Type B pancreatic cell (in vitro differentiated cells): ENCODE measurements around the gene KLHL22. TPM values are rescaled to one million over a fixed set of nuclear protein-coding genes. Genes with fewer than 3 reads are reported as not detected.
A peak's percentile ranks its signal among the peaks of the same experiment; 100 is the strongest.

Experiments
- DNase-seq: peaks from one replicate; pipeline ENCODE4 v3.0.0; 2021; ENCODE audit warnings: mixed read lengths; ENCODE audit not compliant: unreplicated experiment; ENCODE audit errors: extremely low spot score
- H3K27ac Mint-ChIP-seq: 2 replicates; pipeline ENCODE4 v1.8.0; 2021; ENCODE audit warnings: mild to moderate bottlenecking, mixed read lengths
- H3K27me3 Mint-ChIP-seq: 2 replicates; pipeline ENCODE4 v1.8.0; 2021; ENCODE audit warnings: mixed read lengths
- H3K36me3 Mint-ChIP-seq: 2 replicates; pipeline ENCODE4 v1.8.0; 2021; ENCODE audit warnings: mixed read lengths
- H3K4me1 Mint-ChIP-seq: one replicate; pipeline ENCODE4 v1.8.0; 2021; ENCODE audit warnings: mixed read lengths; ENCODE audit not compliant: unreplicated experiment
- H3K4me3 Mint-ChIP-seq: 2 replicates; pipeline ENCODE4 v1.8.0; 2021; ENCODE audit warnings: mild to moderate bottlenecking, mixed read lengths
- H3K9me3 Mint-ChIP-seq: 2 replicates; pipeline ENCODE4 v1.8.0; 2021; ENCODE audit warnings: mixed read lengths
- total RNA-seq: library from RNA; stranded (reverse); gene quantifications from 2 replicates; pipeline ENCODE4 v1.2.1, GENCODE V29; 2021; ENCODE audit warnings: low replicate concordance
- TF ChIP-seq, protein P1 (sequence below): fragments of 200-600 bp; sonication (generic); conservative IDR thresholded peaks from 2 replicates; pipeline ENCODE4 v1.5.0; 2021; ENCODE audit warnings: antibody characterized with exemption, mild to moderate bottlenecking

Gene KLHL22
- total RNA-seq, 1 donor from 2014 or later, result 38.8 TPM

DNA sequence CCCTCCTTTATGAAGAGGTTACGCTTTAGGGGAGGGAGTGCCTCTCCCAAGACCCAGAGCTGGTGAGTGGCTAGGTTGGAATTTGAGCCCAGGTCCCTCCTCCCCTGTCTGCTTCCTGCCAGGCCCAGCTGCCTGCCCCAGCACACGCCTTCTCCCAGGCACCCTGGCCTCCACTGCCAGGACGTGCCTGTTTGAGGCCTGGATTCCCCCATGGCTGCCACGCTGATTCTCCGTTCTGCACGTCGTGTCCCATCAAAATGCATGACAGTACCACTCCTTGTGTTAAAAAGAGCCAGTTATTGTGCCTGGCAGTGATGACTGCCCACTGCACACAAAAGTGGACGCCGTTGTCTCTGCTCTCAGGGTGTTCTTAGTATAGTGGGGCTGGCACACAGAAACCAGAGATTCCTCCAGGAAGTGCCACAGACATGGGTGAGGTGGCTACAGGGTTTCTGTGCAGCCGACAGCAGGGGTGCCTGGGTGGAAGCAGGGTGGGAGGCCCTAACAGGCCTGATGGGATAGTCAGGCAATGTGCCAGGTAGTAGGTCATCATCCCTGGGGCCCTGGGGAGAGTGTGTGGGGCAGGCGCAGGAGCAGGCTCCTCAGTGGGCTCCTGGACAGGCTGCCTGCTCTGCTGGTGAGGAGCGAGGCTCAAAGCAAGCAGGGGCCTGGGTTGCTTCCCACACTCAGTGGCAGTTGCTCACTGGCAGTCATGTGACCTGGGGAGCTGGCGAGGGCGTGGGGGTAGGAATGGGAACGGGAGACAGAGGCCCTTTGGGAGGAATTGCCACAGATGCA, 36.0 kb upstream of the KLHL22 start:
- Mint-ChIP-seq H3K27me3 (no peaks in the 10 kb centered on the region), H3K36me3 (peaks cover 10% of the 10 kb centered on the region), H3K4me3 (peak overlapping the region; percentile 55), H3K4me1 (peaks cover 42% of the 10 kb centered on the region), H3K27ac (peak overlapping the region; percentile 98), H3K9me3 (no peaks in the 10 kb centered on the region)
- no peak for DNase-seq
- TF ChIP-seq, protein P1, sequence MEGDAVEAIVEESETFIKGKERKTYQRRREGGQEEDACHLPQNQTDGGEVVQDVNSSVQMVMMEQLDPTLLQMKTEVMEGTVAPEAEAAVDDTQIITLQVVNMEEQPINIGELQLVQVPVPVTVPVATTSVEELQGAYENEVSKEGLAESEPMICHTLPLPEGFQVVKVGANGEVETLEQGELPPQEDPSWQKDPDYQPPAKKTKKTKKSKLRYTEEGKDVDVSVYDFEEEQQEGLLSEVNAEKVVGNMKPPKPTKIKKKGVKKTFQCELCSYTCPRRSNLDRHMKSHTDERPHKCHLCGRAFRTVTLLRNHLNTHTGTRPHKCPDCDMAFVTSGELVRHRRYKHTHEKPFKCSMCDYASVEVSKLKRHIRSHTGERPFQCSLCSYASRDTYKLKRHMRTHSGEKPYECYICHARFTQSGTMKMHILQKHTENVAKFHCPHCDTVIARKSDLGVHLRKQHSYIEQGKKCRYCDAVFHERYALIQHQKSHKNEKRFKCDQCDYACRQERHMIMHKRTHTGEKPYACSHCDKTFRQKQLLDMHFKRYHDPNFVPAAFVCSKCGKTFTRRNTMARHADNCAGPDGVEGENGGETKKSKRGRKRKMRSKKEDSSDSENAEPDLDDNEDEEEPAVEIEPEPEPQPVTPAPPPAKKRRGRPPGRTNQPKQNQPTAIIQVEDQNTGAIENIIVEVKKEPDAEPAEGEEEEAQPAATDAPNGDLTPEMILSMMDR, result no peak

DNA sequence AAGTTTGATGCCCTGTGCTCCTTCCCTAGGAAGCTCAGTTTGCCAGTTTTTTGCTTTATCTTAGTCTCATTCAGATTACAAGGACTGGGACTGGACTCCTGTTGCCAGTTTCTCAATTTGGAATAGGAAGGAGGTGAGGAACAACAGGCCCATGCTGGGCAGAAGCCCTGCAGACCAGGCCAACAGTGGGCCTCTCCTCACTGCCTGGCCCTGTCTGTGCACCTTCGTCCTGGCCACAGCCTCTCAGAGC, 35.5 kb upstream of the KLHL22 start:
- Mint-ChIP-seq H3K9me3 (no peaks in the 10 kb centered on the region), H3K4me1 (peaks cover 43% of the 10 kb centered on the region), H3K36me3 (peaks cover 14% of the 10 kb centered on the region), H3K4me3 (peak overlapping the region; percentile 55), H3K27me3 (no peaks in the 10 kb centered on the region), H3K27ac (peak overlapping the region; percentile 98)
- TF ChIP-seq, protein P1, result no peak
- no peak for DNase-seq

DNA sequence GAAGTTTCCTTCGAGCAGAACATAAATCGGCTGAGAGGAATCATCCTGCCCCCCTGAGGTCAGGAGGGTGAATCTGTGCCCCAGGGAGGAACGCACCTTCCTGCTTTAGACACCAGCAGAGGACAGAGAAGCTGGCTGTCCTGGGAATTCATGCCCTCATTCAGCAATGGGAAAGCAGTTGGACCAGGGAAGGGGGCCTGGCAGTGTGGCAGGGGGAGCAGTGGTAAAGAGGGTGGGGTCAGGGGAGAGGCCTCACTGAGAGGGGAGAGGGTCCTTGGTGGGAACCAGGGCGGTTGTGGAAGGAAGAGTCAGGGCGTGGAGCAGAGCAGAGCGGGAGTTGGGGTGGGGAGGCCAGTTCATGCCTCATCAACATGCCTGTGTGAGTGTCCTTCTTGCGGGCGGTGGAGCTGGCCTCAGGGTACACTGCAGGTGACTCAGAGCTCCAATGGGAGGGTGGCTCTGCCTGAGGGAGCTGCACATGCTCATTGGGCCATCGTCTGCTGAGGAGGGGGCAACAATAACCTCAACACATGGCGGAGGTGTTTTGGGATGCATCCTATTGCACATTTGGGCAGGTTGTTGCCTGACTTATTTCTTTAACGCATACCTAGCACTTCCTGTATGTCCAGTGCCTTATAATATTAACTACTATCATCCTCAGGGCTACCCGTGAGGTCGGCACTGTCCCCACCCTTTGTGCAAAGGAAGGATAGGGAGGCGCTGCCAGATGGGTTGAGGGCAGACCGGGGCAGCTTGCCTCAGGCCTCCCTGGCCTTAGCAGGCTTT, 35.0 kb upstream of the KLHL22 start:
- Mint-ChIP-seq H3K4me1 (peaks cover 43% of the 10 kb centered on the region), H3K9me3 (no peaks in the 10 kb centered on the region), H3K4me3 (peak overlapping the region; percentile 43), H3K27ac (peak overlapping the region; percentile 98), H3K36me3 (peaks cover 14% of the 10 kb centered on the region), H3K27me3 (no peaks in the 10 kb centered on the region)
- TF ChIP-seq, protein P1, result no peak
- no peak for DNase-seq

DNA sequence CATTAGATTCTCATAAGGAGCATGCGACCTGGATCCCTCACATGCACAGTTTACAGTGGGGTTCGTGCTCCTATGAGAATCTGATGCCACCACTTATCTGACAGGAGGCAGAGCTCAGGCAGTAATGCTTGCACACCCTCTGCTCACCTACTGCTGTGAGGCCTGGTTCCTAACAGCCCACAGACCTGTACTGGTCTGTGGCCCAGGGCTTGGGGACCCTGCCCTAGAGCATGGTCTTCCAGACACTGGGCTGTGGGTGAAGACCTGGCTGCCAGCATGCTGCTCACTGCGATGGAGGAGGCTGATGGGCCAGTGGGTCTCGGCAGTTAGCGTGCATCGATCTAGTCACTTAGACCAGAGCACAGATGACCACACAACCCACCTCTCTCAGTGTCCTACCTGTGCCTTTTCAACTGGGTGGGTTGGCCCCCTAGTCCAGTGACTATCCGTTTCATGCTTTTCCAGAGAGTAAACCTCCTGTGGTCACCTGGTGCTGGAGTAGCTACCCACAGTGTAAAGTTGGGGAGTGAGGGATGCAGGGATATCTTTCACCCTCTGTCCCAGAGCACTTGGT, 32.9 kb upstream of the KLHL22 start:
- Mint-ChIP-seq H3K27me3 (no peaks in the 10 kb centered on the region), H3K36me3 (peaks cover 14% of the 10 kb centered on the region), H3K27ac (no peak overlapping the region), H3K9me3 (no peaks in the 10 kb centered on the region), H3K4me1 (peaks cover 51% of the 10 kb centered on the region), H3K4me3 (no peak overlapping the region)
- TF ChIP-seq, protein P1, result no peak
- no peak for DNase-seq

DNA sequence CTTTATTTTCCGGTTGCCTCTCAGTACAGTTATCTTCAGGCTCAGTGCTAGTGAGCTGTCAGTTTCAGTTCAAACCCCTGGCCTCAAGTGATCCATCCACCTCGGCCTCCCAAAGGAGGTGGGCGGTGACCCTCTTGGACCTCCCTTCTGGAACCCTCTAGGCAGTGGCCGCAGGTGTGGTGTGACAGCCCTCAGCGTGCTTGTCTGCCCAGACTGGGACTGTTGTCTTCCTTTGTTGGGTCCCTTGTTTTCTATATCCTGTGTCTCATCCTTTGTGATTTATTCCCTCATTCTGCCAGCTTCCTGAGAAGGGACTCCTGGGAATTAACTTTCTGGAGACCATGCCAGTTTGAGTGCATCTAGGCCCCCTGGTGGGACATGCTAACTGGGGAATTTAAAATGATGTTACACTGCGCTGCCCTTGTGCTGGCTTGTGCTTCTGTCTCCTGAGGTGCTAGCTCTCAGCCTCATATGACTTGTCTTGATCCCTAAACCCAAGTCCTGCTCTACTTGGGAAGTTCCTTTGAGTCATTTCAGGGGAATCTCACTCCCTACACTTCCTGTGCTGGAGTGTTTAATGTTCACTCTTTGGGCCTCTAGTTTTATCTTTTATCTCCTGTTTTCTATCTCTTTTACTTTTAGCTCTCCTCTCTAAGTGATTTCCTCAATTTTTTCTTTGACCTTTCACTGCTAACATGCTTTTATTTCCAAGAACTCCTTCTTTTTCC, 31.2 kb upstream of the KLHL22 start:
- Mint-ChIP-seq H3K36me3 (peaks cover 21% of the 10 kb centered on the region), H3K4me3 (no peak overlapping the region), H3K27ac (peak overlapping the region; percentile 76), H3K27me3 (no peaks in the 10 kb centered on the region), H3K9me3 (no peaks in the 10 kb centered on the region), H3K4me1 (peaks cover 51% of the 10 kb centered on the region)
- TF ChIP-seq, protein P1, result no peak
- DNase-seq, result no peak
